Panc1 (cell line): ENCODE measurements around the gene KAT2A. TPM values are rescaled to one million over a fixed set of nuclear protein-coding genes. Genes with fewer than 3 reads are reported as not detected.
"Not testable (repeated sequence)": the region's sequence is repeated elsewhere in the genome, so short reads cannot be mapped to it uniquely, and the experiment has no call there.

ENCODE experiments used
- ATAC-seq: fragments of 200-7000 bp; cut with Tn5 transposase; 2 replicates; pipeline ENCODE4 v1.9.1; 2020; ENCODE audit warnings: mild to moderate bottlenecking, moderate library complexity
- BruUV-seq: library from RNA; stranded (reverse); fragments of 400-500 nt; replicated peaks from 2 replicates; lab custom pipeline; 2021; lab: Mats Ljungman, UMichigan
- CTCF ChIA-PET: fragments of 300-600 bp; sonication (Branson Sonifier 250); formaldehyde crosslinking; loops from one replicate; lab custom pipeline; 2022; ENCODE audit warnings: antibody characterized with exemption; lab: Charles Lee
- POLR2A ChIA-PET: fragments of 300-600 bp; sonication (Branson Sonifier 250); formaldehyde crosslinking; loops from one replicate; lab custom pipeline; 2022; ENCODE audit warnings: antibody characterized with exemption; lab: Charles Lee
- DNase-seq: peaks from one replicate; pipeline ENCODE4 v3.0.0-alpha.2; 2010; ENCODE audit warnings: low read depth, low spot score
- H3K27ac ChIP-seq: 2 replicates; pipeline ENCODE4 v1.5.1; 2011; ENCODE audit warnings: mild to moderate bottlenecking, low read length, inconsistent platforms
- H3K27me3 ChIP-seq: fragments of 200-500 bp; sonication (Bioruptor generic); 2 replicates; pipeline ENCODE4 v1.6.0; 2014; ENCODE audit warnings: low read length, inconsistent platforms; ENCODE audit not compliant: control insufficient read depth, insufficient read depth
- H3K36me3 ChIP-seq: fragments of 200-500 bp; sonication (Bioruptor generic); 2 replicates; pipeline ENCODE4 v1.5.1; 2014; ENCODE audit warnings: inconsistent platforms, mild to moderate bottlenecking, low read length, moderate library complexity; ENCODE audit not compliant: control insufficient read depth, insufficient read depth
- H3K4me1 ChIP-seq: 2 replicates; pipeline ENCODE4 v1.5.1; 2011; ENCODE audit warnings: inconsistent platforms, mild to moderate bottlenecking, low read length, moderate library complexity; ENCODE audit not compliant: control insufficient read depth, insufficient read depth
- H3K4me3 ChIP-seq, 2 experiments: 2 replicates each; pipeline ENCODE4 v1.5.1; 2011 to 2012; ENCODE audit warnings: low read depth in 2 of 2, low read length in 2 of 2, mild to moderate bottlenecking in 2 of 2, inconsistent platforms in 1 of 2, moderate library complexity in 1 of 2
- H3K9me3 ChIP-seq: fragments of 200-500 bp; sonication (Bioruptor generic); 2 replicates; pipeline ENCODE4 v1.5.1; 2014; ENCODE audit warnings: low read depth, mild to moderate bottlenecking, inconsistent platforms, low read length, moderate library complexity; ENCODE audit not compliant: control insufficient read depth, insufficient read depth
- POLR2AphosphoS5 ChIP-seq: IDR thresholded peaks from 2 replicates; pipeline ENCODE4 v1.6.1; 2012; ENCODE audit warnings: mild to moderate bottlenecking, low read depth, low read length, moderate library complexity
- SIN3A ChIP-seq: IDR thresholded peaks from 2 replicates; pipeline ENCODE4 v1.6.1; 2012; ENCODE audit warnings: low read depth, mild to moderate bottlenecking, low read length, moderate library complexity, borderline replicate concordance; ENCODE audit not compliant: insufficient read depth
- TCF7L2 ChIP-seq: IDR thresholded peaks from 2 replicates; pipeline ENCODE4 v1.6.1; 2011; ENCODE audit warnings: mild to moderate bottlenecking, low read depth, low read length, inconsistent platforms
- in situ Hi-C: cut with HindIII; loops from 2 replicates; pipeline ENCODE4 v1.10.0; 2016; ENCODE audit warnings: low sequenced_read_pairs, low pct_unique_long_range_greater_than_20kb
- intact Hi-C: fragments of 100-400 bp; cut with micrococcal nuclease; formaldehyde crosslinking; loops from one replicate; pipeline ENCODE4 v1.10.0; 2022; ENCODE audit not compliant: unreplicated experiment
- total RNA-seq: library from RNA; stranded (reverse); gene quantifications from one replicate; pipeline ENCODE4 v1.2.1, GENCODE V29; 2021; ENCODE audit not compliant: unreplicated experiment
- TF ChIP-seq, protein P1 (sequence below), 2 experiments: IDR thresholded peaks; 2 replicates each; pipeline ENCODE4 v1.6.1; 2011 to 2012; ENCODE audit warnings: low read depth in 2 of 2, control low read depth in 1 of 2, low read length in 1 of 2, mild to moderate bottlenecking in 1 of 2, moderate library complexity in 1 of 2; ENCODE audit not compliant: insufficient read depth in 1 of 2
- TF ChIP-seq, protein P2 (sequence below): fragments of 450-650 bp; IDR thresholded peaks from 2 replicates; pipeline ENCODE4 v1.5.1; 2017; ENCODE audit warnings: mild to moderate bottlenecking

Gene KAT2A
- total RNA-seq, 1 experiment from 2014 or later = 67.0 TPM

DNA sequence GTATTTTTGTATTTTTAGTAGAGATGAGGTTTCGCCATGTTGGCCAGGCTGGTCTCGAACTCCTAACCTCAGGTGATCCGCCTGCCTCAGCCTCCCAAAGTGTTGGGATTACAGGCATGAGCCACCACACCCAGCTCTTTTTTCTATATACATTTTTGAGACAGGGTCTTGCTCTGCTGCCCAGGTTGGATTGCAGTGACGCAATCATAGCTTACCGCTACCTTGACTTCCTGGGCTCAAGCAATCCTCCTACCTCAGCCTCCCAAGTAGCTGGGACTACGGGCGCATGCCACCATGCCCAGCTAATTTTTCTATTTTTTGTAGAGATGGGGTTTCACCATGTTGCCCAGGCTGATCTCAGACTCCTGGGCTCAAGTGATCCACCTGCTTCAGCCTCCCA, 19.5 kb upstream of the KAT2A start:
- intact Hi-C loops, H3K36me3 ChIP-seq, in situ Hi-C loops, H3K4me3 ChIP-seq, BruUV-seq, H3K27me3 ChIP-seq, H3K9me3 ChIP-seq, ATAC-seq, DNase-seq, H3K27ac ChIP-seq, CTCF ChIA-PET: not testable (repeated sequence)
- H3K4me1 ChIP-seq = peaks cover 10% of the 10 kb centered on the region
- POLR2A ChIA-PET = interaction anchor here (0.7 kb wide), 1 partner anchor 46 kb away, joined by 6 read pairs; no protein-coding TSS in a partner anchor

DNA sequence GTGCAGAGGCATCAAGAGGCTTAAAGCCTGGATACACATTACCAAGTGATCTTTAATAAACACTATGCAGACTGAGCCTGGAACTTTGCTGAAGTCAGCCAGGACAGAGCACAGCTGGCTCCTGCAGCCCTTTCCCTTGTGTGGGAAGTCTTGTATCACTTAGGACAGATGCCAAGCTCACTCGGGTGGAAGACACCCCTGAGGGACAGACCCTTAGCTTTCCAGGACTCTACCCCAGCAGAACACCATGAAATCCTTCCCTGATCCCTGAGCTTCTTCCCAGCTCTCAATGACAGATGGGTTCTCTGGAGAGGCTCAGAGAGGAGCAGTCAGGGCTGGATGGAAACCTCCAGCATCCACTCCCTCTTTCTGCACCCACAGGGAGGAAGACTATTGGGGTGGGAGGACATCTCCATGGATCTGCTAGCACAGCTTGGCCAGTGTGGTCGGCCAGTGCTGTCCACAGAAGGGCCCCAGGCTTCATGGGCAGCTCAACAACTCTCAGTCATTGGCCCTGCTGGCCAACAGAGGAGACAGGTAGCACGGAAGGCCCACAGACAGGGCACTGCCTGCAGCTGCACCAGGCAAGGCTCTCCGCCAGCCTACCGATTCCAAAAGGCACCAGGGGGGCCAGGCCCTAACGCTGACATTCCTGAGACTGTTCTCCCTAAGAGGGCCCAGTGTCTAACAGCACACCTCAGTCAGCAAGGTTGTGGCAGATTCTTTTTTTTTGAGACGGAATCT, 17.8 kb upstream of the KAT2A start:
- POLR2A ChIA-PET = no interaction called here

DNA sequence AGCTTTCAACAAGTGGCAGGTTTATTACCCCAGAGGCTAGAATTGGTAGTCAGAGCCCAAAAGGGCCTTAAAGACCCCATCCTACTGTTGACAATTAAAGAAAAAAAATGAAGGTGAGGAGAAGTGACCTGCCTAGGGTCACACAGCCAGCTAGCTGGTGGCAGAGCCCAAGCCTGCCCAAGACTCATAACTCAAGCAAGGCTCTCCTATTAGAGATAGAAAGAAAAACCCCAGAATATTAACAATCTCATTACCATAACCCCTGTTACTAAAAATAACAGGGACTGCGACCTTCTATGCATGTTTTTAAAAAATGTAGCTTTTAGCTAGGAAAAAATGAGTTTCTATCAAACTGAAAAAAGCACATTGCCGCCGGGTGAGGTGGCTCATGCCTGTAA, 15.5 kb upstream of the KAT2A start:
- intact Hi-C loops = no loop called here
- BruUV-seq = no TSS peak
- Histone ChIP-seq H3K9me3 (no peaks in the 10 kb centered on the region), H3K27ac (peak overlapping the region; percentile 70; the same call in 1 of the 2 replicates), H3K36me3 (no peaks in the 10 kb centered on the region; the same call in 1 of the 2 replicates), H3K27me3 (no peaks in the 10 kb centered on the region), H3K4me1 (peaks cover 18% of the 10 kb centered on the region), H3K4me3 (no peak overlapping the region)
- DNase-seq (no peak), ATAC-seq (no peak)
- ChIA-PET CTCF (no interaction called here), POLR2A (no interaction called here)
- TF ChIP-seq POLR2AphosphoS5 (no peak), SIN3A (no peak), TCF7L2 (no peak)
- TF ChIP-seq, protein P1, sequence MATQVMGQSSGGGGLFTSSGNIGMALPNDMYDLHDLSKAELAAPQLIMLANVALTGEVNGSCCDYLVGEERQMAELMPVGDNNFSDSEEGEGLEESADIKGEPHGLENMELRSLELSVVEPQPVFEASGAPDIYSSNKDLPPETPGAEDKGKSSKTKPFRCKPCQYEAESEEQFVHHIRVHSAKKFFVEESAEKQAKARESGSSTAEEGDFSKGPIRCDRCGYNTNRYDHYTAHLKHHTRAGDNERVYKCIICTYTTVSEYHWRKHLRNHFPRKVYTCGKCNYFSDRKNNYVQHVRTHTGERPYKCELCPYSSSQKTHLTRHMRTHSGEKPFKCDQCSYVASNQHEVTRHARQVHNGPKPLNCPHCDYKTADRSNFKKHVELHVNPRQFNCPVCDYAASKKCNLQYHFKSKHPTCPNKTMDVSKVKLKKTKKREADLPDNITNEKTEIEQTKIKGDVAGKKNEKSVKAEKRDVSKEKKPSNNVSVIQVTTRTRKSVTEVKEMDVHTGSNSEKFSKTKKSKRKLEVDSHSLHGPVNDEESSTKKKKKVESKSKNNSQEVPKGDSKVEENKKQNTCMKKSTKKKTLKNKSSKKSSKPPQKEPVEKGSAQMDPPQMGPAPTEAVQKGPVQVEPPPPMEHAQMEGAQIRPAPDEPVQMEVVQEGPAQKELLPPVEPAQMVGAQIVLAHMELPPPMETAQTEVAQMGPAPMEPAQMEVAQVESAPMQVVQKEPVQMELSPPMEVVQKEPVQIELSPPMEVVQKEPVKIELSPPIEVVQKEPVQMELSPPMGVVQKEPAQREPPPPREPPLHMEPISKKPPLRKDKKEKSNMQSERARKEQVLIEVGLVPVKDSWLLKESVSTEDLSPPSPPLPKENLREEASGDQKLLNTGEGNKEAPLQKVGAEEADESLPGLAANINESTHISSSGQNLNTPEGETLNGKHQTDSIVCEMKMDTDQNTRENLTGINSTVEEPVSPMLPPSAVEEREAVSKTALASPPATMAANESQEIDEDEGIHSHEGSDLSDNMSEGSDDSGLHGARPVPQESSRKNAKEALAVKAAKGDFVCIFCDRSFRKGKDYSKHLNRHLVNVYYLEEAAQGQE (IDR thresholded peaks at IDR 0.05; ENCODE audit: insufficient read depth in 1 of 2, low read depth in 2 of 2, low read length in 1 of 2) = no peak
- TF ChIP-seq, protein P2, sequence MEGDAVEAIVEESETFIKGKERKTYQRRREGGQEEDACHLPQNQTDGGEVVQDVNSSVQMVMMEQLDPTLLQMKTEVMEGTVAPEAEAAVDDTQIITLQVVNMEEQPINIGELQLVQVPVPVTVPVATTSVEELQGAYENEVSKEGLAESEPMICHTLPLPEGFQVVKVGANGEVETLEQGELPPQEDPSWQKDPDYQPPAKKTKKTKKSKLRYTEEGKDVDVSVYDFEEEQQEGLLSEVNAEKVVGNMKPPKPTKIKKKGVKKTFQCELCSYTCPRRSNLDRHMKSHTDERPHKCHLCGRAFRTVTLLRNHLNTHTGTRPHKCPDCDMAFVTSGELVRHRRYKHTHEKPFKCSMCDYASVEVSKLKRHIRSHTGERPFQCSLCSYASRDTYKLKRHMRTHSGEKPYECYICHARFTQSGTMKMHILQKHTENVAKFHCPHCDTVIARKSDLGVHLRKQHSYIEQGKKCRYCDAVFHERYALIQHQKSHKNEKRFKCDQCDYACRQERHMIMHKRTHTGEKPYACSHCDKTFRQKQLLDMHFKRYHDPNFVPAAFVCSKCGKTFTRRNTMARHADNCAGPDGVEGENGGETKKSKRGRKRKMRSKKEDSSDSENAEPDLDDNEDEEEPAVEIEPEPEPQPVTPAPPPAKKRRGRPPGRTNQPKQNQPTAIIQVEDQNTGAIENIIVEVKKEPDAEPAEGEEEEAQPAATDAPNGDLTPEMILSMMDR = no peak
- in situ Hi-C loops = no loop called here

More for the DNA sequence above, 17.8 kb upstream of the KAT2A start:
- CTCF ChIA-PET = no interaction called here
- no peaks in the 10 kb centered on the region for H3K9me3 ChIP-seq
- H3K4me3 ChIP-seq = no peak overlapping the region
- ATAC-seq (peak; percentile 43; the same call in 1 of the 2 replicates), DNase-seq (no peak)
- H3K36me3 ChIP-seq = no peaks in the 10 kb centered on the region; the same call in 1 of the 2 replicates
- peaks cover 16% of the 10 kb centered on the region for H3K4me1 ChIP-seq
- no peak overlapping the region for H3K27ac ChIP-seq
- in situ Hi-C loops (no loop called here), intact Hi-C loops (no loop called here)
- no TSS peak for BruUV-seq
- TF ChIP-seq, protein P2 = no peak
- no peaks in the 10 kb centered on the region for H3K27me3 ChIP-seq
